ENCODE measurements around the gene MC5R. TPM values are rescaled to one million over a fixed set of nuclear protein-coding genes. Genes with fewer than 3 reads are reported as not detected.

Gene MC5R
- not detected in 2 replicates for total RNA-seq

GRCh38 chr18:13823707-13824395, at the start of gene MC5R:
Gene MC5R (plus strand): TSS chr18:13824149. CDS start chr18:13825766, 1,617 bp downstream.

Other genes with a start within 250 kb of the MC5R start
- gene FAM210A, start 97.6 kb upstream of the MC5R start, total RNA-seq: 6.6 and 7.9 TPM in 2 replicates
- 8.8 and 11.3 TPM in 2 replicates for gene RNMT, start 97.5 kb upstream of the MC5R start, total RNA-seq
- not detected in 2 replicates for gene MC2R, start 91.4 kb downstream of the MC5R start, total RNA-seq